WI38 (cell line): ENCODE results near the gene LAMA4.

Experiments used
- H3K4me3 ChIP-seq: 2 replicates; pipeline ENCODE4 v1.5.1; 2011; ENCODE audit warnings: low read depth, mild to moderate bottlenecking, control low read depth, low read length
- CTCF ChIP-seq: IDR thresholded peaks from 2 replicates; pipeline ENCODE4 v1.5.1; 2012; ENCODE audit warnings: low read depth, mild to moderate bottlenecking, control low read depth, low read length

The LAMA4 gene

GRCh38 chr6:112259337-112259675 lies 4.9 kb upstream of the LAMA4 start:
- no peak overlapping the region for H3K4me3 ChIP-seq
- TF ChIP-seq CTCF, result no peak

- TF ChIP-seq CTCF, result no peak
- no peak overlapping the region for H3K4me3 ChIP-seq
These were observed 4.4 kb upstream of the LAMA4 start for GRCh38 chr6:112258642-112259336.

- TF ChIP-seq CTCF, result no peak
- no peak overlapping the region for H3K4me3 ChIP-seq
These were observed 3.0 kb upstream of the LAMA4 start for GRCh38 chr6:112257178-112257855.

- no peak for TF ChIP-seq CTCF
- H3K4me3 ChIP-seq, result no peak overlapping the region
These were observed 554 bp upstream of the LAMA4 start for GRCh38 chr6:112254921-112255320.

GRCh38 chr6:112253498-112253840 lies 898 bp downstream of the LAMA4 start:
- peak overlapping the region; percentile 89 for H3K4me3 ChIP-seq
- TF ChIP-seq CTCF, result no peak

- H3K4me3 ChIP-seq, result peak overlapping the region; percentile 89
These were observed 1.5 kb downstream of the LAMA4 start for GRCh38 chr6:112252571-112253497.

More at GRCh38 chr6:112252571-112253497, 1.5 kb downstream of the LAMA4 start:
- TF ChIP-seq CTCF, result no peak
